ENCODE measurements around the gene APBB1.
"Not testable (repeated sequence)": the region's sequence is repeated elsewhere in the genome, so short reads cannot be mapped to it uniquely, and the experiment has no call there.

APBB1 gene

GRCh38 chr11:6415797-6416196 lies 3.1 kb downstream of the APBB1 start:
- DNase-seq = no peak

- no peak for DNase-seq
Measured at GRCh38 chr11:6414874-6415328, 4.0 kb downstream of the APBB1 start.

- no peak for DNase-seq
Measured at GRCh38 chr11:6413791-6414201, 5.1 kb downstream of the APBB1 start.

GRCh38 chr11:6411594-6412031 lies 7.3 kb downstream of the APBB1 start:
- DNase-seq = no peak

- no peak for DNase-seq
Measured at GRCh38 chr11:6410695-6411430, 8.0 kb downstream of the APBB1 start.

- DNase-seq = no peak
Measured at GRCh38 chr11:6406370-6406769, 12.5 kb downstream of the APBB1 start.

GRCh38 chr11:6405846-6406245 lies 13.0 kb downstream of the APBB1 start:
- no peak for DNase-seq

GRCh38 chr11:6405052-6405667 lies 13.7 kb downstream of the APBB1 start:
- DNase-seq = no peak

GRCh38 chr11:6404342-6405051 lies 14.4 kb downstream of the APBB1 start:
- DNase-seq = no peak

- no peak for DNase-seq
Measured at GRCh38 chr11:6403539-6403938, 15.4 kb downstream of the APBB1 start.

- no peak for DNase-seq
Measured at GRCh38 chr11:6402561-6402981, 16.3 kb downstream of the APBB1 start.

GRCh38 chr11:6402061-6402470 lies 16.8 kb downstream of the APBB1 start:
- DNase-seq = no peak

GRCh38 chr11:6401464-6401863 lies 17.4 kb downstream of the APBB1 start:
- no peak for DNase-seq

- DNase-seq = no peak
Measured at GRCh38 chr11:6400431-6401345, 18.2 kb downstream of the APBB1 start.

- no peak for DNase-seq
Measured at GRCh38 chr11:6397636-6398035, 21.3 kb downstream of the APBB1 start.

- no peak for DNase-seq
Measured at GRCh38 chr11:6397156-6397555, 21.7 kb downstream of the APBB1 start.

- DNase-seq = no peak
Measured at GRCh38 chr11:6395470-6396060, 23.3 kb downstream of the APBB1 start.

GRCh38 chr11:6393989-6394670 lies 24.8 kb downstream of the APBB1 start:
- DNase-seq = no peak

GRCh38 chr11:6392251-6392650 lies 26.6 kb downstream of the APBB1 start:
- not testable (repeated sequence) for DNase-seq

- DNase-seq = no peak
Measured at GRCh38 chr11:6391537-6392134, 27.3 kb downstream of the APBB1 start.
